HG03378 (cell line): ENCODE measurements around the gene PAXIP1.
"Not testable (repeated sequence)": the region's sequence is repeated elsewhere in the genome, so short reads cannot be mapped to it uniquely, and the experiment has no call there.

Experiments
- ATAC-seq: cut with Tn5 transposase; IDR thresholded peaks from one replicate; pipeline ENCODE4 v1.9.1; 2021; ENCODE audit warnings: mild to moderate bottlenecking, moderate library complexity; ENCODE audit not compliant: unreplicated experiment

Gene PAXIP1

DNA sequence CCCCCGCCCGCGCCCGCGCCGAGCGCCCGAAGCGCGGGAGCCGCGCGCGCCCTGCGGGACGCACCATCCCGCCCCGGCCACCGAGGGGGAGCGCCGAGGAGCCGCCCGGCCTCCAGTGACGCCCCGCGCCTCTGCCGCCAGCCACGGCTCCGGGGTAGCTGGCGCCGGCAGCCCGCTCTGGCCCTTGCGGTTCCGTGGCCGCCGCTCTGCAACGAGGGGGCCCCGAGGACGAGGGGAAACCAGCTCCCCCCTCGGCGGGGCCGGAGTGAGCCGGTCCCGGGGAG lies at the start of gene PAXIP1:
TSS of gene PAXIP1 (minus strand) at position 33 of the 284 bp plus-strand sequence. CDS start 195 bp downstream, outside the sequence.
- ATAC-seq, result peak; percentile 40

DNA sequence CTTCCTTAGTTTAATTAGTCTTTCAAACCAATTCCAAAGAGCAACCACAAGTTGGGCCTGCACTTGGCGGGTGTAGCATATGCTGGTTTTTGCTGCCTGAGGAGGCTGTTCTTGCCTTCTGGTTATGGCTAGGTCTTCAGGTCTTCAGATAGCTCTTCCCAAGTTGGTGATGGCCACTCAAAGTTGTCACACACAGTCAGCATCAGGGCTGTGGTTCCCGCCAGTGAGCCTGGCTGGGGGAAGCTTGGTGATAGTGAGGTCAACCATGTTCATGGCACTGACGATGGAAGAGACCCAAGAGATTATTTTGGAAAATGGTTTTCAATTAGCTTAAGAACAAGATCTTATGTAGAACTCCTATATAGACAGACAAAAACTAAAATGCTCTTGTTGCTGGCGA lies 48.4 kb upstream of the PAXIP1 start:
- no peak for ATAC-seq

- no peak for ATAC-seq
These were observed 45.1 kb upstream of the PAXIP1 start for GRCh38 chr7:155048006-155048405.

GRCh38 chr7:155043756-155044155 lies 40.8 kb upstream of the PAXIP1 start:
- no peak for ATAC-seq

GRCh38 chr7:155038335-155038734 lies 35.4 kb upstream of the PAXIP1 start:
- no peak for ATAC-seq

DNA sequence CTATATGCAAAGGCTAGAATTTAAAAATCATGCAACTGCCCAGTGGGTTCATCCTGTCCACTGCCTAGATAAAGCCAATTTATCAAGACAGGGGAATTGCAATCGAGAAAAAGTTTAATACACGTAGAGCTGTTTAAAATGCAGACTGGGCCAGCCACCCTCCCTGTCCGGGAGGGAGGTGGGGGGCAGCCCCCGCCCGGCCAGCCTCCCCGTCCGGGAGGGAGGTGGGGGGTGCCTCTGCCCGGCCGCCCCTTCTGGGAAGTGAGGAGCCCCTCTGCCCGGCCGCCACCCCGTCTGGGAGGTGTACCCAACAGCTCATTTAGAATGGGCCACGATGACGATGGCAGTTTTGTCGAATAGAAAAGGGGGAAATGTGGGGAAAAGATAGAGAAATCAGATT lies 31.6 kb upstream of the PAXIP1 start:
- ATAC-seq, result not testable (repeated sequence)

DNA sequence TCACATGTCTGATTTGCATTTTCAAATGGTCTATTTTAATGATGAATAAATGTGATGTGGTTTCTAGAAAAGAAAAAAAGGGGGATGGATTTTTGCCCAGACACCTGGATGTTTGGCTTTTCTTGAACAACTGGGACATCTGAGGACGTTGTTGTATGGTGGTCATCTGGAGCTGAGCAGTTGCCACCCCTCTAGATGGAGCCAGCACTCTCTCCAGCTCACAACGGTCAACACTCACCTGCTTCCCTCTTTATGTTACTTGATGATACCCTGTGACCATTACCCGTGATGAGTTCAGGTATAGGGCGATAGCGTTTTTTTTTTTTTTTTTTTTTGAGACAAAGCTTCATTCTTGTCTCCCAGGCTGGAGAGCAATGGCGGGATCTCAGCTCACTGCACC lies 30.1 kb upstream of the PAXIP1 start:
- ATAC-seq, result no peak

GRCh38 chr7:155027879-155028278 lies 25.0 kb upstream of the PAXIP1 start:
- ATAC-seq, result no peak

GRCh38 chr7:155021699-155022145 lies 18.8 kb upstream of the PAXIP1 start:
- ATAC-seq, result no peak

GRCh38 chr7:155020996-155021395 lies 18.1 kb upstream of the PAXIP1 start:
- ATAC-seq, result no peak

GRCh38 chr7:155017834-155018233 lies 14.9 kb upstream of the PAXIP1 start:
- no peak for ATAC-seq

DNA sequence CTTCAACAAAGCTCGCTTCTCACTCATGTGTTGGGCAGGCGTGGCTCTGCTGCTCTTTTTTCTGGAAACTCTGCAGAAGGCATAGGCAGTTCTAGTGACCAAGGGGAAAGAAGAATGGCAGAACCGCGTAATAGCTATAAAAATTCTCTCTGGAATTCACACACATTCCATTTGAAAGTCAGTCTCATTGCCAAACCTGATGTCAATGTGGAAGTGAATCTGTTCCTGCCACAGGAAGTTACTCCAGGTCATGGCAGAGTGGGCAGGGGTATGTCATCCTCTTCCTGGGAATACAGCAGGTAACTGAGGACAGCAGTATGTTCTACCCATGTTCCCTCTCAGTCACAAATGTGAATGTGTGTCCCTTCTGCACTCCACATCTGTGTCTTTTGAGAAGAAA lies 8.2 kb upstream of the PAXIP1 start:
- no peak for ATAC-seq

- ATAC-seq, result no peak
These were observed 6.7 kb upstream of the PAXIP1 start for GRCh38 chr7:155009570-155010157.

DNA sequence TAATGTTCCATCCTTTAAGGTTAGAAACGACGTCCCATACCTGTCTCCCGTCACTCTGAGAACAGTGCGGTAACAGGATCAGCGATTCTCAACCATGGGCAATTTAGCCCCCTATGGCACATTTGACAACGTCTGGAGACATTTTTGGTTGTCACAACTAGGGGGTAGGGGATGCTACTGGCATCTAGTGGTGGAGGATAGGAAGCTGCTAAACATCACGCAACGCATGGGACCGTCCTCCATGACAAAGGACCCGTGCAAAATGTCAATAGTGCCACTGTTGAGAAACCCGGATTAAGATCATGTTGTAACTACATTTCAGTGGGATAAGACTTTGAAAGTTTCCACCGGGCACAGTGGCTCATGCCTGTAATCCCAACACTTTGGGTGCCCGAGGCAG lies 5.0 kb upstream of the PAXIP1 start:
- no peak for ATAC-seq

- ATAC-seq, result peak; percentile 47
These were observed 671 bp upstream of the PAXIP1 start for GRCh38 chr7:155003376-155004214.

GRCh38 chr7:155002411-155003091 lies 373 bp downstream of the PAXIP1 start:
- peak; percentile 32 for ATAC-seq

DNA sequence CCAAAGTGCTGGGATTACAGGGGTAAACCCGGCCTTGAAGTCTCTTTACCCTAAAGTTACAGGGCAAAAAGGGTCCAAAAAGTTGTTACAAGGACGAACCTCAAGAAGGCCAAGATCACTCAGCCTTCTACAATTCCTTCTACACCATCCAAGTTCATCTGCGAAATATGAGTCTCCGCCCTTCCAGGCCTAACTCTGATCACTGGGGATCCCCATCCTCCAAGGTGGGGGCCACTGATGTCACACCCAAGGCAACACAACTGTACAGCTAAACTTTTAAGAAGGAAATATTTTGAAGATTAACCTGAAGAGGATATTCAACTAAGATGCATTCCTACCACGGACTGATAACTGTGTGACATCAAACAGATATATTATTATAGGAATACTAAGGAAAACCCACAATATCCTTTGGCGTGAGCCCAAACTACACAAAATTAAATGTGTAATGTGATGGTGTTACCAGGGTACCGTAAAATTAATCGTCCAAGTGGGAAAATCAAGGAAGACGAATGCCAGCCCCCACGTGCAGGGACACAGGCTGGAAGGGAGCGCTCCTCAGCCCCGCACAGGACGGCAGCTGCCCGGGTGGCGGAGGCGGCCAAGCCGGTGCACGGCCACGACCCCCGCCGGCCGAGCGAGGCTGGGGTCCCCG lies 1.0 kb downstream of the PAXIP1 start:
- no peak for ATAC-seq

GRCh38 chr7:155000795-155001194 lies 2.1 kb downstream of the PAXIP1 start:
- ATAC-seq, result no peak

DNA sequence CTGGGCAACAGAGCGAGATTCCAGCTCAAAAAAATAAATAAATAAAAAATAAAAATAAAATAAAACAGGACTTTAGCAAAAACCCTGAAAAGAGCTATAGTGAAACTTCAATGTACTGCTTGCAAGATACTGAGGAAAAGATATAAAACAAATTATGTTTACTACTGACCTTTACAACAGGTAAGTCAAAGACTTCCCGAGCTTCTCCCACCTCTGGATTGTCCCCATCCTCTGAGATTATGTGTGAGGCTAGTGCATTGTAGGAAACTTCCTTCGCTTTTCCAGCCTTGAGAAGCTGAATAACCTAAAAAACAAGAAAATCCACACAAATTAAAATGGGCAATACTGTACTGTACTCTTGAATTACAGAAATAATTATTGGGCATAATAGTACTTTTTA lies 4.4 kb downstream of the PAXIP1 start:
- no peak for ATAC-seq

DNA sequence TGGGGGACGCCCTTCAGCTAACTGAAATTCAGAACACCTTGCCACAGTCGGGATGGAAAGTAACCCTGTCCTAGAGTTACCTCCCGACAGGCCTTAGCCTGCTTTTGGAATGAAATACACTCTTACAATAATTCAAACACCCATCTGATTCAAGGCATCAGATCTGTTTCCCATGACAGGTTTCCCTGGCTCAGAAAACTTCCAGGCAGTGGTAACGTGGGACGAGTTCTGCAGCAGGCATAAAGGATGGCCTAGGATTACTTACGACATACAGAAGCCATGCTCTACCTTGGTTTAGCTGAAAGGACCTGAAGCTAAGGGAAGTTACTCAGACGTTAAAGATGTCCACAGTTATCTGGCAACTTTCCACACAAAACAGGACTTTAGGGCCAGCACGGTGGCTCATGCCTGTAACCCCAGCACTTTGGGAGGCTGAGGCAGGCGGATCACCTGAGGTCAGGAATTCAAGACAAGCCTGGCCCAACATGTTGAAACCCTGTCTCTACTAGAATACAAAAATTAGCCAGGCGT lies 5.0 kb downstream of the PAXIP1 start:
- ATAC-seq, result no peak

GRCh38 chr7:154996756-154997155 lies 6.2 kb downstream of the PAXIP1 start:
- no peak for ATAC-seq
